CMK (cell line): Measurements from ENCODE around the gene INF2.

ENCODE experiments used
- DNase-seq: peaks from one replicate; pipeline ENCODE4 v3.0.0-alpha.2; 2010; ENCODE audit warnings: low read depth

Gene INF2

GRCh38 chr14:104770072-104770579 is 80.7 kb downstream of the INF2 start:
- no peak for DNase-seq

- no peak for DNase-seq
These were observed 81.4 kb downstream of the INF2 start for GRCh38 chr14:104770851-104771272.

GRCh38 chr14:104771374-104771773 is 82.0 kb downstream of the INF2 start:
- DNase-seq = no peak
